K562 (cell line): ENCODE data around the gene FBP2.

Source experiments
- ARHGAP35 ChIP-seq: fragments of 450-650 bp; IDR thresholded peaks from 2 replicates; pipeline ENCODE4 v1.6.1; 2018; ENCODE audit not compliant: partially characterized antibody
- BDP1 ChIP-seq: IDR thresholded peaks from 3 replicates; pipeline ENCODE4 v1.6.1; 2011; ENCODE audit not compliant: insufficient read length, insufficient read depth
- CBX2 ChIP-seq: fragments of 200-600 bp; sonication (generic); IDR thresholded peaks from one replicate; pipeline ENCODE4 v1.6.1; 2012; ENCODE audit warnings: mild to moderate bottlenecking, low read length, inconsistent platforms; ENCODE audit not compliant: insufficient read depth, poor library complexity, severe bottlenecking
- GABPA ChIP-seq: fragments of 200-800 bp; sonication (Bioruptor generic); conservative IDR thresholded peaks from 2 replicates; pipeline ENCODE4 v1.6.1; 2016; ENCODE audit warnings: low read depth, missing genetic modification characterization, missing compliant biosample characterization
- JUN ChIP-seq, 2 experiments: sonication (generic) in 1 of 2; formaldehyde crosslinking in 1 of 2; IDR thresholded peaks; 2 replicates each; pipeline versions ENCODE4 v1.6.1 to v1.8.0; 2012 to 2022; ENCODE audit warnings: borderline replicate concordance in 2 of 2, mild to moderate bottlenecking in 2 of 2, improper control_type of control experiment in 1 of 2, low read depth in 1 of 2, low read length in 1 of 2, missing genetic modification reagents in 1 of 2
- POLR2A ChIP-seq: fragments of 450-650 bp; conservative IDR thresholded peaks from 2 replicates; pipeline ENCODE4 v1.6.1; 2016
- POLR2AphosphoS2 ChIP-seq: IDR thresholded peaks from 2 replicates; pipeline ENCODE4 v1.6.1; 2012; ENCODE audit warnings: low read length, improper control_type of control experiment
- SMARCB1 ChIP-seq: IDR thresholded peaks from 2 replicates; pipeline ENCODE4 v1.6.1; 2011; ENCODE audit warnings: improper control_type of control experiment, low read depth; ENCODE audit not compliant: insufficient read length
- YY1 ChIP-seq, 3 experiments: IDR thresholded peaks; 2 replicates each; pipeline ENCODE4 v1.6.1; 2011; ENCODE audit warnings: low read length in 2 of 3, mild to moderate bottlenecking in 2 of 3, moderate library complexity in 2 of 3, borderline replicate concordance in 1 of 3, control low read depth in 1 of 3, low read depth in 1 of 3; ENCODE audit not compliant: insufficient read depth in 3 of 3, insufficient replicate concordance in 2 of 3, control insufficient read depth in 1 of 3, insufficient read length in 1 of 3; ENCODE audit errors: extremely low read depth in 1 of 3
- ZEB2 ChIP-seq: fragments of 450-650 bp; IDR thresholded peaks from 2 replicates; pipeline ENCODE4 v1.6.1; 2016
- TF ChIP-seq, protein P1 (sequence below), 3 experiments: IDR thresholded peaks in 2 of 3; conservative IDR thresholded peaks in 1 of 3; 2 replicates each; pipeline ENCODE4 v1.5.1; 2011 to 2012; ENCODE audit warnings: low read length in 3 of 3, mild to moderate bottlenecking in 3 of 3, control low read depth in 2 of 3, improper control_type of control experiment in 1 of 3, inconsistent platforms in 1 of 3, low read depth in 1 of 3, mixed read lengths in 1 of 3, moderate library complexity in 1 of 3; ENCODE audit not compliant: insufficient read depth in 2 of 3

DNA sequence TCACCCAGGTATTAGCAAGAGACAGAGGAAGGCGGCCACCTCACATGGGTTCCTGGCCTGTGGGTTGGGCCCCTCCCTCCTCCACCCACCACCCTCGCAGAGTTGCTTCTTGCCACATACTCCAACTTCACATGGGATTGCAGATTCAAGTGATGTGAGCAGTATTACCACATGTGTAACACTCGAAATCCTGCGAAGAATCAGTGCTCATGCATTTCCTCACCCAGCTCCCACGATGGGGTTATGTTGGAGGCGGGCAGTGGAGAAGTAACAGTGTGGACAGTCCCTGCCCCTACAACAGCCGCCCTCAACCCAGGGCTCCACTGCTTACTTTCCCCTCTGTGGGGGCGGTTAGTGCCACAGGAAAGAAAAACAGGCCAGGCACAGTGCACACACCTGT lies 49.6 kb upstream of the FBP2 start:
- TF ChIP-seq YY1 (IDR thresholded peaks at IDR 0.05; ENCODE audit: borderline replicate concordance in 1 of 3, control insufficient read depth in 1 of 3, extremely low read depth in 1 of 3, insufficient read depth in 3 of 3, insufficient read length in 1 of 3, insufficient replicate concordance in 2 of 3, low read depth in 1 of 3, low read length in 2 of 3) (no peak), BDP1 (no peak), SMARCB1 (no peak), ARHGAP35 (no peak), CBX2 (no peak), ZEB2 (no peak), GABPA (no peak), POLR2A (no peak), POLR2AphosphoS2 (no peak), JUN (IDR thresholded peaks at IDR 0.05; ENCODE audit: borderline replicate concordance, low read depth, low read length) (no peak), JUN (CRISPR knock-in tag; IDR thresholded peaks at IDR 0.05; ENCODE audit: borderline replicate concordance) (no peak)
- TF ChIP-seq, protein P1, sequence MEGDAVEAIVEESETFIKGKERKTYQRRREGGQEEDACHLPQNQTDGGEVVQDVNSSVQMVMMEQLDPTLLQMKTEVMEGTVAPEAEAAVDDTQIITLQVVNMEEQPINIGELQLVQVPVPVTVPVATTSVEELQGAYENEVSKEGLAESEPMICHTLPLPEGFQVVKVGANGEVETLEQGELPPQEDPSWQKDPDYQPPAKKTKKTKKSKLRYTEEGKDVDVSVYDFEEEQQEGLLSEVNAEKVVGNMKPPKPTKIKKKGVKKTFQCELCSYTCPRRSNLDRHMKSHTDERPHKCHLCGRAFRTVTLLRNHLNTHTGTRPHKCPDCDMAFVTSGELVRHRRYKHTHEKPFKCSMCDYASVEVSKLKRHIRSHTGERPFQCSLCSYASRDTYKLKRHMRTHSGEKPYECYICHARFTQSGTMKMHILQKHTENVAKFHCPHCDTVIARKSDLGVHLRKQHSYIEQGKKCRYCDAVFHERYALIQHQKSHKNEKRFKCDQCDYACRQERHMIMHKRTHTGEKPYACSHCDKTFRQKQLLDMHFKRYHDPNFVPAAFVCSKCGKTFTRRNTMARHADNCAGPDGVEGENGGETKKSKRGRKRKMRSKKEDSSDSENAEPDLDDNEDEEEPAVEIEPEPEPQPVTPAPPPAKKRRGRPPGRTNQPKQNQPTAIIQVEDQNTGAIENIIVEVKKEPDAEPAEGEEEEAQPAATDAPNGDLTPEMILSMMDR (IDR thresholded peaks at IDR 0.05 in 2 of 3, conservative IDR thresholded peaks at IDR 0.05 in 1 of 3; ENCODE audit: insufficient read depth in 2 of 3, low read depth in 1 of 3, low read length in 3 of 3): no peak
